ENCODE measurements around the gene NUP188.
A peak's percentile ranks its signal among the peaks of the same experiment; 100 is the strongest.

DNA sequence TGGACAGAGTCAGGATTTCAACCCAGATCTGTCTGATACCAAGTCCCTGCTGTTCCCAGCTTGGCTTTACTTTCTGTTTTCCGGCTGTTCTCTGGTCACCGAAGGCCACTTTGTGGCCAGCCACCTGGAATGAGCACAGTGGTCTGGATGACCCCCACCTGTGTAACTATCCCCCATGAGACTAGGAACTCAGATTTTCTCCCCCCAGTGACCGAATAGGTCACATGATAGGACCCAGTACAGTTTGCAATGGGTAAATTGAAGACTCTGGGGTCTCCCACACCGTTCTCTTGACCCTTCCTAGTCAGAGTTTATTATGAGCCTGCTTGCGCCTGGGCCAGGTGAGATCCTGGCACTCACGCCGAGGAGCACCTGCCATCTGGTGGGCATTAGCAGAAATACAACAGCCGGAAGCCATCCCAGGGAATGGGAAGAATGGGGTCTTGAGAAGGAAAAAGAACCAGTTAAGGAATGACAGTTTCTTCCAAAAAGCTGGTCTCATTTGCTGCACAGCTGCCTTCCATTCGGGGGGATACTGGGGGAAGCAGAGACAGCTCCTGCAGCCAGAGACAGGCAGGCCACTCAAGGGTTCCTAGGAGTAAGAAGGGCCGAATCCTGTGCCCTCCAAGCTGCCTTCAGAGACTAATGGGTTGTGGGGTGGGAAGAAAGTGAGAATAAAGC is 19.6 kb upstream of the NUP188 start:
- TF ChIP-seq, protein P1, sequence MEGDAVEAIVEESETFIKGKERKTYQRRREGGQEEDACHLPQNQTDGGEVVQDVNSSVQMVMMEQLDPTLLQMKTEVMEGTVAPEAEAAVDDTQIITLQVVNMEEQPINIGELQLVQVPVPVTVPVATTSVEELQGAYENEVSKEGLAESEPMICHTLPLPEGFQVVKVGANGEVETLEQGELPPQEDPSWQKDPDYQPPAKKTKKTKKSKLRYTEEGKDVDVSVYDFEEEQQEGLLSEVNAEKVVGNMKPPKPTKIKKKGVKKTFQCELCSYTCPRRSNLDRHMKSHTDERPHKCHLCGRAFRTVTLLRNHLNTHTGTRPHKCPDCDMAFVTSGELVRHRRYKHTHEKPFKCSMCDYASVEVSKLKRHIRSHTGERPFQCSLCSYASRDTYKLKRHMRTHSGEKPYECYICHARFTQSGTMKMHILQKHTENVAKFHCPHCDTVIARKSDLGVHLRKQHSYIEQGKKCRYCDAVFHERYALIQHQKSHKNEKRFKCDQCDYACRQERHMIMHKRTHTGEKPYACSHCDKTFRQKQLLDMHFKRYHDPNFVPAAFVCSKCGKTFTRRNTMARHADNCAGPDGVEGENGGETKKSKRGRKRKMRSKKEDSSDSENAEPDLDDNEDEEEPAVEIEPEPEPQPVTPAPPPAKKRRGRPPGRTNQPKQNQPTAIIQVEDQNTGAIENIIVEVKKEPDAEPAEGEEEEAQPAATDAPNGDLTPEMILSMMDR (IDR thresholded peaks at IDR 0.05; ENCODE audit: low read depth, low read length, missing input control) = peak; percentile 85
- no peak for TF ChIP-seq MAX (IDR thresholded peaks at IDR 0.05)

Data from liver (tissue), 2 donors.